HG03342 (cell line): ENCODE data around the gene UTP14C.
"Not testable (repeated sequence)": the region's sequence is repeated elsewhere in the genome, so short reads cannot be mapped to it uniquely, and the experiment has no call there.

Source experiments
- ATAC-seq: cut with Tn5 transposase; IDR thresholded peaks from one replicate; pipeline ENCODE4 v1.9.1; 2021; ENCODE audit warnings: mild to moderate bottlenecking, moderate library complexity; ENCODE audit not compliant: unreplicated experiment

The UTP14C gene

DNA sequence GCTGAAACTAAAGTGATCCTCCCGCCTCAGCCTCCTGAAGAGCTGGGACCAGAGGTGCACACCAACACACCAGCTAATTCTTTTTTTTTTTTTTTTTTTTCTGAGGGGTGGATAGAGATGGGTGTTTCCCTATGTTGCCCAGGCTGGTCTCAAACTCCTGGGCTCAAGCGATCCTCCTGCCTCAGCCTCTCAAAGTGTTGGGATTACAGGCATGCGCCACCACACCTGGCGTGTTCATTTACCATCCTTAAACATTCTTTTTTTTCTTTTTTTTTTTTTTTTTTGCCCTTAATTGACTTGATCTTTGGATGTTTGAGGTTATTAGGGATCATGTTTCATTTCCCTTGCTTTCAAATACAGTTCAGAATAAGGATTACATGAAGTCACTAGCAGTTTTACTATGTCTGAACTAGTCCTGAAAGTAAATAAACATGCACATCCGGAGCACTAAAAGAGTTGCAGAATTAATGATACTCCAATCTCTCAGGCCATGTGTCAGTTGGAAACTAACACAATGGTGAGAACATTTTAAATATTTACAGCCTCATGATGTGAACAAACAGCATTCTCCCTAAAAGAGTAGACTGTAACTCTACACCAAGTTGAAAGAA is 10.2 kb downstream of the UTP14C start:
- no peak for ATAC-seq

GRCh38 chr13:52036037-52036436 is 11.5 kb downstream of the UTP14C start:
- no peak for ATAC-seq

GRCh38 chr13:52043675-52044074 is 19.2 kb downstream of the UTP14C start:
- no peak for ATAC-seq

DNA sequence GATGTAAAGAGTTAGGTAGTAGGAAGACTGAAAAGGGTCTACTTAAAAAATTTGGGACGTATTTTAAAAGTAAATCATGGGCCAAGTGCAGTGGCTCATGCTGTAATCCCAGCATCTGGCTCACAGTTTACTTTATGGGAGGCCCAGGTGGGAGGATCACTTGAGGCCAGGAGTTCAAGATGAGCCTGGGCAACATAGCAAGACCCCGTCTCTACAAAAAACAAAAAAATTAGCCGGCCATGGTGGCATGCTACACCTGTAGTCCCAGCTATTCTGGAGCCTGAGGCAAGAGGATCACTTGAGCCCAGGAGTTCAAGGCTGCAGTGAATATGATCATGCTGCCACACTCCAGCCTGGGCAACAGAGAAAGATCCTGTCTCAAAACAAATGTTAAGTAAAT is 23.0 kb downstream of the UTP14C start:
- no peak for ATAC-seq

DNA sequence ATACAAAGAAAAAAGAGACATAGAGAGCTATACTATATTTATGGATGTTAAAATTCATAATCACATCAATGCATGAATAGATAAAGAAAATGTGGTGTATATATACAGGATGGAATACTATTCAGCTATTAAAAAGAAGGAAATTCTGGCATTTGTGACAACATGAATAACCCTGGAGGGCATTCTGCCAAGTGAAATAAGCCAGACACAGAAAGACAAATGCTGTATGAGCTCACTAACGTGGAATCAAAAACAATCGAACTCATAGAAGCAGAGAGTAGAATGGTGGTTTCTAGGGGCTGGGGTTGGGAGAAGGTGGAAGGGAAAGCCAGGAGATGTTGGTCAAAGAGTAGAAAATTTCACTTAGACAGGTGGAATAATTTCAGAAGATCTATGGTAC is 24.0 kb downstream of the UTP14C start:
- no peak for ATAC-seq

DNA sequence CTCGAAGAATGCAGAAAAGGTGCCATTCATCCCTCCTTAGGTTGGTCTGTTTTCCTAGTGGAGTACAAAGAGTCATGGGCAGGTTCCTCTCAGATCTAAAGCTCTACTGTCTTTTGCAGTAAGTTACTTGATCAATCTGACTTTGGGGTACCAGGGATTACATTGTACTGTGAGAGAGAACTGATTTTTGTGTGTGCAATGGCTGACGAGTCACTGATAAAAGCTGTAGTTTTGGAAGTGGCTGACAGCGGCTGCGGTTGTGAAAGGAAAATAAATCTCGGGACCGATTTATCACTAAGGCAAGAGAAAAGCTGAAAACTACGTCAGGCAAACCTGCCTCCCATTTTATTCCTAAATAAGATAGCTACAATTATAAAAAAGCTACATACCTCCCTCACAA is 26.9 kb downstream of the UTP14C start:
- no peak for ATAC-seq

- ATAC-seq: no peak
Measured at GRCh38 chr13:52053460-52053859, 29.0 kb downstream of the UTP14C start.

GRCh38 chr13:52061064-52061463 is 36.6 kb downstream of the UTP14C start:
- ATAC-seq: not testable (repeated sequence)

DNA sequence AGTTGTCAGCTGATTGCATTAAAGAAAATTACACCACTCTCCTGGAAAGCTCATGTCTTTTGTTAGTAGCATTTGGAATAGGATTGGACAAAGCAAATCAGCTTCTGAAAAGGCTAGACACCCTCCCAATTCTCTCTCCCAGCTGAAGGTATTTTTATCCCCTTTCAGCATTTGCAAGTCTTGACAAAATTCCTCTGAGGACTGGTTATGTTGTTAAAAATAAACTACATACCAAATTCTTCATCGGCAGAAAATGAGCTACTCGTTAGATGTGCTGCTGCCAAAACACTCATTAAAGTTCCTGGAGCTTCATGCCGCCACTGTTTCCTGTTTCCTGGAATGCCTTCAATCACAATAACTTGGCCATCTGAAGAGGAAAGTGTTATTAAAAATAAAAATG is 37.1 kb downstream of the UTP14C start:
- ATAC-seq: no peak

DNA sequence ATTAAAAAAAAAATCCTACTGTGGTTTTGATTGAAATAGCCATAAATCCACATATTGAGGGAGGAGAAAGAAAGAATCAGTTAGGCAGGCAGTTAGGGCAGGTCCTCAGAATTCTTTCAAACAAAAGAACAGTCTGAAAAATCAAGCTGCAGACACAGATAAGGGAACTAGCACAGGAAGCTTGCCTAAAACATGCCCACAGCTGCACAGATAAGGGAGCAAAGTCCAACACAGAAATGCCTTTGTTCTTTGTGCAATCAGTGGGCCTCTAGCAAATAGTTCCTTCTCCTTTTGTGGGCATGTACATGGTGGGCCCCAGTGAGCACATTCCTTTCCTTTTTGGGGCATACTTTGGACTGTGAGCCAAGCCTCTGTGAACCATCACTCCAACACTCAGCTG is 42.7 kb downstream of the UTP14C start:
- ATAC-seq: no peak

DNA sequence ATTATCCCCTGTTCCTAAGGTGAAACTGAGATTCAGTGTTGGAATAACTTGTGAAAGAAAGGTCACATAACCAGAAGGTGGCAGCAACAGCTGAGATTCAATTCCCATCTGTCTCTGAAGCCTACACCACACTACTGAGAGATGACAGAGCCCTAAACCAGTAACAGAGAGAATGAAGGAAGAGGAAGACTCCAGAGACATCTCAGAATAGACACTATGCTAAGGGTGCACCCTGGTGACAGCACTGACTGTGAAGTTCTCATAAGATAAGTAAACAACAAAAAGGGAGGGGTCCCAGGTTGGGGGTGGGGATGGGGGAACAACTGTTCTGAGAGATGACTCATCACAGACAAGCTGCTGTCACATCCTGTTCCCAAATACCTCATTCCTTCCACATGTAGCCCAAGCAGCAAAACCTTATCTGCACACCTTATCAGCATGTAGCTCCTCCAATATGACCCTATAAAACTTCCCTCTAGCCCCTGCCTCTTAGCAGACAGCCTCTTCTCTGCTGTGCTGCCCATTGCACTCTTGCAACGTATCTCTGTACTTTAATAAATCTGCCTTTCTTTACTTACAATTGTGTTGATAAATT is 46.5 kb downstream of the UTP14C start:
- no peak for ATAC-seq
